Vagina (tissue), 2 donors: ENCODE results near the gene VPREB3.

Source experiments
- CTCF ChIP-seq, 3 experiments: fragments of 450-650 bp in 2 of 3; fragments of 200-600 bp in 1 of 3; sonication (generic) in 1 of 3; IDR thresholded peaks; one replicate each; pipeline ENCODE4 v1.5.1; 2017 to 2019; ENCODE audit warnings: antibody characterized with exemption in 3 of 3, mild to moderate bottlenecking in 2 of 3, moderate library complexity in 2 of 3
- POLR2A ChIP-seq, 2 donors: fragments of 450-650 bp; IDR thresholded peaks; one replicate each; pipeline ENCODE4 v1.6.1; 2017; ENCODE audit warnings: antibody characterized with exemption in 2 of 2, mild to moderate bottlenecking in 2 of 2, moderate library complexity in 2 of 2
- POLR2AphosphoS5 ChIP-seq, 2 donors: sonication (generic); formaldehyde crosslinking; IDR thresholded peaks; one replicate each; pipeline ENCODE4 v1.9.0; 2017; ENCODE audit warnings: antibody characterized with exemption in 2 of 2, mild to moderate bottlenecking in 2 of 2, low read depth in 1 of 2; ENCODE audit not compliant: insufficient read depth in 1 of 2

GRCh38 chr22:23749841-23750301 is 4.4 kb downstream of the VPREB3 start:
- no peak for TF ChIP-seq CTCF (IDR thresholded peaks at IDR 0.05)
- TF ChIP-seq POLR2AphosphoS5 (IDR thresholded peaks at IDR 0.05; ENCODE audit: insufficient read depth in 1 of 2, low read depth in 1 of 2): no peak
- TF ChIP-seq POLR2A (IDR thresholded peaks at IDR 0.05): no peak
